NCI-H146 (cell line): Measurements from ENCODE around the gene PLEKHF1.
"Not testable (repeated sequence)": the region's sequence is repeated elsewhere in the genome, so short reads cannot be mapped to it uniquely, and the experiment has no call there.

Experiments used
- DNase-seq: peaks from one replicate; lab custom pipeline; 2025; lab: John Stamatoyannopoulos, UW

The PLEKHF1 gene

GRCh38 chr19:29702161-29702962 lies 37.1 kb downstream of the PLEKHF1 start:
- DNase-seq, result peak; percentile 14

GRCh38 chr19:29702963-29703320 lies 37.7 kb downstream of the PLEKHF1 start:
- no peak for DNase-seq

GRCh38 chr19:29704562-29705558 lies 39.6 kb downstream of the PLEKHF1 start:
- no peak for DNase-seq

- no peak for DNase-seq
Observed at GRCh38 chr19:29705706-29706105, 40.4 kb downstream of the PLEKHF1 start.

- DNase-seq, result no peak
Observed at GRCh38 chr19:29706635-29707034, 41.4 kb downstream of the PLEKHF1 start.

- DNase-seq, result no peak
Observed at GRCh38 chr19:29708554-29709439, 43.5 kb downstream of the PLEKHF1 start.

GRCh38 chr19:29709440-29709798 lies 44.2 kb downstream of the PLEKHF1 start:
- not testable (repeated sequence) for DNase-seq

- DNase-seq, result no peak
Observed at GRCh38 chr19:29711584-29712132, 46.4 kb downstream of the PLEKHF1 start.

- DNase-seq, result no peak
Observed at GRCh38 chr19:29712744-29713516, 47.7 kb downstream of the PLEKHF1 start.

- DNase-seq, result peak; percentile 12
Observed at GRCh38 chr19:29714371-29714952, 49.2 kb downstream of the PLEKHF1 start.

GRCh38 chr19:29714953-29715700 lies 49.9 kb downstream of the PLEKHF1 start, which contains the start of gene C19orf12:
TSS of gene C19orf12 (minus strand) at chr19:29715261. CDS start at chr19:29708413, 6,848 bp downstream.
- DNase-seq, result peak; percentile 75

GRCh38 chr19:29715701-29716581 lies 50.7 kb downstream of the PLEKHF1 start:
- no peak for DNase-seq

- DNase-seq, result no peak
Observed at GRCh38 chr19:29717051-29717450, 51.8 kb downstream of the PLEKHF1 start.

- peak; percentile 72 for DNase-seq
Observed at GRCh38 chr19:29724102-29724641, 58.9 kb downstream of the PLEKHF1 start.

- peak; percentile 53 for DNase-seq
Observed at GRCh38 chr19:29724746-29725145, 59.5 kb downstream of the PLEKHF1 start.
